NB4 (cell line): Measurements from ENCODE around the gene TPRG1L.

Experiments used
- CTCF ChIP-seq: IDR thresholded peaks from one replicate; pipeline ENCODE4 v1.5.1; 2012; ENCODE audit warnings: low read depth, low read length
- MYC ChIP-seq: IDR thresholded peaks from 2 replicates; pipeline ENCODE4 v1.6.1; 2011; ENCODE audit warnings: low read depth, low read length
- POLR2A ChIP-seq: IDR thresholded peaks from 2 replicates; pipeline ENCODE4 v1.6.1; 2011; ENCODE audit warnings: mild to moderate bottlenecking; ENCODE audit not compliant: insufficient read length; ENCODE audit errors: extremely low read depth

GRCh38 chr1:3639397-3639911 lies 14.6 kb downstream of the TPRG1L start:
- no peak for TF ChIP-seq CTCF
- no peak for TF ChIP-seq POLR2A
- TF ChIP-seq MYC = no peak
